OCI-LY7 (cell line): ENCODE measurements around the gene CMC1. TPM values are rescaled to one million over a fixed set of nuclear protein-coding genes. Genes with fewer than 3 reads are reported as not detected.

Experiments used
- BruUV-seq: library from RNA; stranded (reverse); fragments of 400-500 nt; replicated peaks from 2 replicates; lab custom pipeline; 2021; lab: Mats Ljungman, UMichigan
- CTCF ChIA-PET: fragments of 300-600 bp; sonication (Branson Sonifier 250); formaldehyde crosslinking; loops from one replicate; lab custom pipeline; 2022; ENCODE audit warnings: antibody characterized with exemption; ENCODE audit not compliant: unreplicated experiment; lab: Charles Lee
- POLR2A ChIA-PET: fragments of 300-600 bp; sonication (Branson Sonifier 250); formaldehyde crosslinking; loops from one replicate; lab custom pipeline; 2022; ENCODE audit warnings: antibody characterized with exemption; lab: Charles Lee
- DNase-seq: peaks from one replicate; pipeline ENCODE4 v3.0.0-alpha.2; 2015; ENCODE audit warnings: low spot score
- H2AFZ ChIP-seq: fragments of 200-600 bp; sonication (generic), shearing (Covaris generic); 2 replicates; pipeline ENCODE4 v1.6.1; 2014; ENCODE audit warnings: mild to moderate bottlenecking, antibody characterized with exemption, low read length, moderate library complexity
- H3K27ac ChIP-seq: fragments of 200-600 bp; sonication (generic); 2 replicates; pipeline ENCODE4 v1.5.1; 2014; ENCODE audit warnings: mixed run types, low read depth, mild to moderate bottlenecking, moderate library complexity, low read length, inconsistent platforms; ENCODE audit not compliant: poor library complexity, severe bottlenecking
- H3K36me3 ChIP-seq: fragments of 200-600 bp; sonication (generic); 2 replicates; pipeline ENCODE4 v1.6.1; 2014; ENCODE audit warnings: mild to moderate bottlenecking, antibody characterized with exemption, low read length, moderate library complexity, mixed read lengths; ENCODE audit not compliant: insufficient read depth
- H3K4me1 ChIP-seq: fragments of 200-600 bp; sonication (generic); 2 replicates; pipeline ENCODE4 v1.5.1; 2014; ENCODE audit warnings: mild to moderate bottlenecking, low read length; ENCODE audit not compliant: insufficient read depth, poor library complexity, severe bottlenecking
- H3K4me2 ChIP-seq: fragments of 200-600 bp; sonication (generic); 2 replicates; pipeline ENCODE4 v1.6.1; 2014; ENCODE audit warnings: mild to moderate bottlenecking, low read length
- H3K4me3 ChIP-seq: fragments of 200-600 bp; sonication (generic); 2 replicates; pipeline ENCODE4 v1.5.1; 2014; ENCODE audit warnings: mild to moderate bottlenecking, low read depth, low read length; ENCODE audit not compliant: poor library complexity, severe bottlenecking
- H3K79me2 ChIP-seq: fragments of 200-600 bp; sonication (generic); 2 replicates; pipeline ENCODE4 v1.6.1; 2016; ENCODE audit warnings: low read depth, mild to moderate bottlenecking, low read length, moderate library complexity, mixed read lengths; ENCODE audit not compliant: insufficient read depth
- H3K9me2 ChIP-seq: fragments of 200-600 bp; sonication (generic); 2 replicates; pipeline ENCODE4 v1.6.1; 2016; ENCODE audit warnings: mild to moderate bottlenecking, low read length, mixed read lengths; ENCODE audit not compliant: insufficient read depth
- H3K9me3 ChIP-seq: fragments of 200-600 bp; sonication (generic); 2 replicates; pipeline ENCODE4 v1.6.1; 2014; ENCODE audit warnings: mild to moderate bottlenecking, mixed run types, low read length, mixed read lengths
- H4K20me1 ChIP-seq: fragments of 200-600 bp; sonication (generic); 2 replicates; pipeline ENCODE4 v1.6.1; 2014; ENCODE audit warnings: mild to moderate bottlenecking, antibody characterized with exemption, low read length, moderate library complexity, mixed read lengths; ENCODE audit not compliant: insufficient read depth
- EZH2phosphoT487 ChIP-seq: fragments of 200-600 bp; sonication (generic); IDR thresholded peaks from 2 replicates; pipeline ENCODE4 v1.6.1; 2018; ENCODE audit warnings: low read depth, borderline replicate concordance, mild to moderate bottlenecking, mixed run types, antibody characterized with exemption, low read length, moderate library complexity, mixed read lengths
- intact Hi-C: fragments of 100-400 bp; cut with micrococcal nuclease; formaldehyde crosslinking; loops from one replicate; pipeline ENCODE4 v1.10.0; 2022; ENCODE audit not compliant: unreplicated experiment
- total RNA-seq, 2 experiments: library from RNA; depleted of rRNA in 1 of 2; stranded (reverse); fragments of >200 nt in 1 of 2; shearing (Covaris generic) in 1 of 2; gene quantifications; 2 replicates each; pipeline ENCODE4 v1.2.3, GENCODE V29; 2014 to 2022
- TF ChIP-seq, protein P1 (sequence below): fragments of 200-600 bp; sonication (generic); conservative IDR thresholded peaks from 2 replicates; pipeline ENCODE4 v1.5.1; 2014; ENCODE audit warnings: mild to moderate bottlenecking, antibody characterized with exemption, low read length, moderate library complexity, mixed read lengths

Gene CMC1
- total RNA-seq, 2 experiments from 2014 or later = 12.1 to 26.9 TPM

DNA sequence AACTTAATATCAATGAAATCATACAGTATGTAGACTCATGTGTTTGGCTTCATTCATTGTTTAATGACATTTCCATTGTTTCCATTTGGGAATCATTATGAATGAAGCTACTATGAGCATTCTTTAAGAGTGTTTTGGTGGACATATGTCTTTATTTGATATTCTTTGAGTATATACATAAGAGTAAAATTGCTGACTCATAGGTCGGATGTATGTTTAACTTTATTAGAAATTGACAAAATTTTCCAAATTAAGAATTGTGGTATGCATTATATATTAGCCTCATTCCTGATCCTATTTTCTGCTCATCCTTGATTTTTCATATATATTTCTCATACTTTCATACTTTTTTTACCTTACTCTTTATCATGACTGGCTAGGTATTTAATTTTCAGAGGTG, 28.7 kb upstream of the CMC1 start:
- Histone ChIP-seq H3K27ac (no peak overlapping the region), H3K9me2 (no peaks in the 10 kb centered on the region), H2AFZ (no peak overlapping the region), H3K4me1 (no peaks in the 10 kb centered on the region), H3K79me2 (no peaks in the 10 kb centered on the region), H4K20me1 (no peaks in the 10 kb centered on the region), H3K36me3 (no peaks in the 10 kb centered on the region), H3K4me2 (no peak overlapping the region), H3K4me3 (no peak overlapping the region), H3K9me3 (no peaks in the 10 kb centered on the region)
- BruUV-seq = no TSS peak
- TF ChIP-seq, protein P1, sequence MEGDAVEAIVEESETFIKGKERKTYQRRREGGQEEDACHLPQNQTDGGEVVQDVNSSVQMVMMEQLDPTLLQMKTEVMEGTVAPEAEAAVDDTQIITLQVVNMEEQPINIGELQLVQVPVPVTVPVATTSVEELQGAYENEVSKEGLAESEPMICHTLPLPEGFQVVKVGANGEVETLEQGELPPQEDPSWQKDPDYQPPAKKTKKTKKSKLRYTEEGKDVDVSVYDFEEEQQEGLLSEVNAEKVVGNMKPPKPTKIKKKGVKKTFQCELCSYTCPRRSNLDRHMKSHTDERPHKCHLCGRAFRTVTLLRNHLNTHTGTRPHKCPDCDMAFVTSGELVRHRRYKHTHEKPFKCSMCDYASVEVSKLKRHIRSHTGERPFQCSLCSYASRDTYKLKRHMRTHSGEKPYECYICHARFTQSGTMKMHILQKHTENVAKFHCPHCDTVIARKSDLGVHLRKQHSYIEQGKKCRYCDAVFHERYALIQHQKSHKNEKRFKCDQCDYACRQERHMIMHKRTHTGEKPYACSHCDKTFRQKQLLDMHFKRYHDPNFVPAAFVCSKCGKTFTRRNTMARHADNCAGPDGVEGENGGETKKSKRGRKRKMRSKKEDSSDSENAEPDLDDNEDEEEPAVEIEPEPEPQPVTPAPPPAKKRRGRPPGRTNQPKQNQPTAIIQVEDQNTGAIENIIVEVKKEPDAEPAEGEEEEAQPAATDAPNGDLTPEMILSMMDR = no peak
- TF ChIP-seq EZH2phosphoT487 = no peak
- CTCF ChIA-PET = no interaction called here
- intact Hi-C loops = no loop called here
- DNase-seq = no peak
- POLR2A ChIA-PET = interaction anchor here (0.9 kb wide), 1 partner anchor 42 kb away, joined by 3 read pairs; no protein-coding TSS in a partner anchor

DNA sequence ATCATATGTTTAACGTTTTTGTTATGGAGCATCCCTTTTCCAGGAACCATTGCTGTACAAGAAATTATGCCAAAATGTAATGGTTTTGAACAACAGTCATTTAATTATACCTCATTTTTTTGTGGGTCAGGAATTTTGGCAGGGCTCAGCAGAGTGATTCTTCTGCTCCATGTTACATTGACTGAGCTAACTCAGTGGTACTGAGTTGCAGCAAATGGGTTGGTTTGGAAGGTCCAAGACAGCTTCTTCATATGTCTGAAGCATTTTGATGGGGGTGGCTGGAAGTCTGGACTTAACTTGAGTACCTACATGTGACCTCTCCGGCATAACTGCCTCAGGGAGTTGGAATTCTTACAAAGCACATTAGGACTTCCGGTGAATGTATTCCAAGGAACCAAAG, 26.0 kb upstream of the CMC1 start:
- Histone ChIP-seq H3K36me3 (no peaks in the 10 kb centered on the region), H3K4me3 (no peak overlapping the region), H3K4me1 (no peaks in the 10 kb centered on the region), H2AFZ (no peak overlapping the region), H3K4me2 (no peak overlapping the region), H3K9me2 (no peaks in the 10 kb centered on the region), H3K79me2 (no peaks in the 10 kb centered on the region), H3K27ac (no peak overlapping the region), H3K9me3 (no peaks in the 10 kb centered on the region), H4K20me1 (no peaks in the 10 kb centered on the region)
- POLR2A ChIA-PET = interaction anchor here (0.7 to 1.8 kb wide), 3 partner anchors 10 to 20 kb away, joined by 3 to 5 read pairs (median 3); no protein-coding TSS in a partner anchor
- DNase-seq = no peak
- no peak for TF ChIP-seq EZH2phosphoT487
- TF ChIP-seq, protein P1 = no peak
- intact Hi-C loops = no loop called here
- CTCF ChIA-PET = no interaction called here
- no TSS peak for BruUV-seq

DNA sequence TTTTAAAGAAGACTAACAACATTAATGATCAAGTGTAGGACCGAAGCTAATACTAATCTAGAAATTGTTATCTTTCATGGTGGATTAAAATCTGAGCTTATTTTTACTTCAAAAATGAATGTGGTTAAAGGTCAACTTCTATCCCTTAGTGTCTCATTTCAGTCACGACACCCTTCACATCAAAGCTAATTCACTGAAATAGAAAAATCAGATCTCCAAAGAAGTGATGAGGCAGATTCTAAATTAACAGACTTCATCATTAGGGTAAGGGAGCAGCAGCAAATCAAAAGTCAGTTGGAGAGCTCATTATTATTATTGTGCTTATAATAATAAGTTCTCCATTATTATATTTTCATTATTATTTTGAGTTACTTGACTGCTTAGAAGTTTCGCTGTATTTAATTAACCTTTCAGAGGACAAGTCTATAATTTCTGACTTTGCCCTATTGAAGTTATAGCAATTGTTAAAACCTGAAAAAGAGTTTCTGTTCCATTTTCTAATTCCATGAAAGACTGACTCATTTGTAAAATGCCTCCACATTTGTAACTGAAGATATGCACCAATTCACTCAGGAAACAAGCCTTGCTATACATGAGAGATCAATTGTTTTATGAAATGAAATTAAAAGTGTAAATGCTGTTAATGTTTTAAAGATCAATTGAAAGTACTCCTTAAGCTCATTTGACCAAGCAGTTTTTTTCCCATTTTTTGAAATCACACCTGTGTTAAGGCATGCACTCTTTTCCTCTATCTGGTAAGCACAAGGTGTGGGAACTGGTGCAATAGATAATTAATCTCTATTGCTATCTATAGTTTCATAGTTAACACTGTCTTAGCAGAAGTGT, 23.1 kb upstream of the CMC1 start:
- intact Hi-C loops = no loop called here
- no peaks in the 10 kb centered on the region for H3K36me3 ChIP-seq
- CTCF ChIA-PET = interaction anchor here (0.6 kb wide), 1 partner anchor 499 kb away, joined by 3 read pairs; no protein-coding TSS in a partner anchor
- no peak overlapping the region for H2AFZ ChIP-seq
- H3K9me3 ChIP-seq = no peaks in the 10 kb centered on the region
- no peak overlapping the region for H3K27ac ChIP-seq
- no peaks in the 10 kb centered on the region for H4K20me1 ChIP-seq
- no peak for DNase-seq
- H3K4me1 ChIP-seq = no peaks in the 10 kb centered on the region
- BruUV-seq = no TSS peak
- TF ChIP-seq EZH2phosphoT487 = no peak
- TF ChIP-seq, protein P1 = no peak
- no peak overlapping the region for H3K4me2 ChIP-seq
- H3K79me2 ChIP-seq = no peaks in the 10 kb centered on the region
- no peak overlapping the region for H3K4me3 ChIP-seq
- no peaks in the 10 kb centered on the region for H3K9me2 ChIP-seq
- POLR2A ChIA-PET = no interaction called here
